ENCODE data around the gene SYNGR4. TPM values are rescaled to one million over a fixed set of nuclear protein-coding genes. Genes with fewer than 3 reads are reported as not detected.

Gene SYNGR4
- total RNA-seq, 1 experiment from 2014 or later: 0.35 TPM

Other genes starting within 250 kb of the SYNGR4 start
- 58.5 and 65.5 TPM in 2 replicates for gene LIG1, start 194.0 kb upstream of the SYNGR4 start, total RNA-seq (2014; rRNA removed; shearing (Covaris generic))
- 0.54 and 0.84 TPM in 2 replicates for gene ZSWIM9, start 193.7 kb upstream of the SYNGR4 start, total RNA-seq (2014; rRNA removed; shearing (Covaris generic))
- gene CARD8, start 108.5 kb upstream of the SYNGR4 start, total RNA-seq (2014; rRNA removed; shearing (Covaris generic)): 9.6 and 18.6 TPM in 2 replicates
- gene ZNF114, start 94.3 kb upstream of the SYNGR4 start, total RNA-seq (2014; rRNA removed; shearing (Covaris generic)): 0.06 TPM in 1 of 2 replicates, not detected in the other
- 80.2 and 150 TPM in 2 replicates for gene EMP3, start 38.8 kb upstream of the SYNGR4 start, total RNA-seq (2014; rRNA removed; shearing (Covaris generic))
- 3.3 and 3.6 TPM in 2 replicates for gene TMEM143, start 427 bp upstream of the SYNGR4 start, total RNA-seq (2014; rRNA removed; shearing (Covaris generic))
- 127 and 219 TPM in 2 replicates for gene KDELR1, start 27.2 kb downstream of the SYNGR4 start, total RNA-seq (2014; rRNA removed; shearing (Covaris generic))
- gene GRIN2D, start 29.3 kb downstream of the SYNGR4 start, total RNA-seq (2014; rRNA removed; shearing (Covaris generic)): not detected in 2 replicates
- gene GRWD1, start 81.6 kb downstream of the SYNGR4 start, total RNA-seq (2014; rRNA removed; shearing (Covaris generic)): 54.8 and 65.5 TPM in 2 replicates
- 0.23 and 0.41 TPM in 2 replicates for gene KCNJ14, start 91.2 kb downstream of the SYNGR4 start, total RNA-seq (2014; rRNA removed; shearing (Covaris generic))
- 44.1 and 47.8 TPM in 2 replicates for gene CYTH2, start 105.0 kb downstream of the SYNGR4 start, total RNA-seq (2014; rRNA removed; shearing (Covaris generic))
- 0.43 TPM in 1 of 2 replicates, not detected in the other for gene LMTK3, start 147.5 kb downstream of the SYNGR4 start, total RNA-seq (2014; rRNA removed; shearing (Covaris generic))
- 0.23 TPM in 1 of 2 replicates, not detected in the other for gene SULT2B1, start 187.8 kb downstream of the SYNGR4 start, total RNA-seq (2014; rRNA removed; shearing (Covaris generic))
- not detected in 2 replicates for gene SPACA4, start 242.4 kb downstream of the SYNGR4 start, total RNA-seq (2014; rRNA removed; shearing (Covaris generic))

Measured in H4 (cell line).